ENCODE measurements around the gene IL2RA. TPM values are rescaled to one million over a fixed set of nuclear protein-coding genes. Genes with fewer than 3 reads are reported as not detected.

The IL2RA gene
- total and polyA plus RNA-seq, 9 of the 15 experiments (the other 6 are each of a cell fraction or from before 2014, with no cell fraction given) = 0.95 TPM; not detected in 8

DNA sequence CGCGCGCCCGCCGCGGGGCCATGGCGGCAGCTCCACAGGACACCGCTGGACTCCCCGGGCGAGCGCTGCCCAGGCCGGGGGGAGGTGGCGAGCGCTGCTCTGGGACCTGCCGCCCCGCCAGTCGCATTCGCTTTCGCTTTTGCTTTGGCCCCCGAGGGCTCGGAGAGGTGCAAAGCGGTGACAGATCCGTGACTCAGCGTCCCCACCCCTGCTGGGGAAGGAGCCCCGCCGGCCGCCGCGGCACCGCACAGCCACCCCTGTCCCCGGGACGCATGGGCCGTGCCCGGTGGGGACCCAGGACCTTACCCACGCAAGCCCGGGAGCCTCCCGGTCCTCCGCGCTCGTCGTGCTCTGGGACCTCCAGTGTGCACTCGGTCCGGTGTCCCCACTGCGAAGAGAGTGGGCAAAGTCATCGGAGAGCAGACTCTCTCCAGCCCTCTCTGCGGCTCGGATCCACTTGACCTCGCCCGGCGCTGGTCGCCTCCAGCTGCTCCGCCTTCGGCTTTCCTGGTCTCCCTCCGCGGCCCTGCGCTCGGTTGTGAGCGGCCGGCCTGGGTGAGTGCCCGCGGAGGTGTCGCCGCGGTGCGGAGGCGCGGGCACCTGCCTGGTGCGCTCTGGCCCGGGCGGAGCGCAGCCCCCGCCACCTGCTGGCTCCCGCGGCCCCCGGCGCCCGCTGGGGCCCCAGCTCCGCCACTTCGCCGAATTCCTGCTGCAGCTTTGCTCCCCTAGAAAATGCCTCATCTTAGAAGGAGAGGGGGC, 84.5 kb downstream of the IL2RA start, which contains the start of gene IL15RA (continued):
- TF ChIP-seq DNMT1 (IDR thresholded peaks at IDR 0.05) (no peak), TFE3 (CRISPR knock-in tag; IDR thresholded peaks at IDR 0.05) (no peak), TARDBP (IDR thresholded peaks at IDR 0.05) (no peak), FUS (optimal IDR thresholded peaks at IDR 0.05; ENCODE audit: low read depth, low read length) (no peak), BMI1 (IDR thresholded peaks at IDR 0.05; ENCODE audit: low read length) (no peak), ZFPM2 (CRISPR knock-in tag; IDR thresholded peaks at IDR 0.05) (no peak), SP2 (IDR thresholded peaks at IDR 0.05; ENCODE audit: extremely low read depth, low read depth, low read length, poor library complexity, severe bottlenecking) (no peak), ZNF41 (CRISPR knock-in tag; conservative IDR thresholded peaks at IDR 0.05) (no peak), ZBTB34 (CRISPR knock-in tag; IDR thresholded peaks at IDR 0.05) (no peak; the same call in 1 of the 2 replicates), PBX2 (CRISPR knock-in tag; IDR thresholded peaks at IDR 0.05; ENCODE audit: low read depth) (no peak; the same call in 1 of the 2 replicates), PBX2 (tag; conservative IDR thresholded peaks at IDR 0.05; ENCODE audit: low read depth) (peak; percentile 49), NCOA6 (IDR thresholded peaks at IDR 0.05) (no peak; the same call in 1 of the 2 replicates), ASH1L (IDR thresholded peaks at IDR 0.05; ENCODE audit: borderline replicate concordance, low read depth, partially characterized antibody) (no peak), HNRNPK (IDR thresholded peaks at IDR 0.05; ENCODE audit: low read depth, low read length, poor library complexity, severe bottlenecking) (no peak), NFE2 (IDR thresholded peaks at IDR 0.05; ENCODE audit: low read depth) (peak; percentile 91), STAG1 (CRISPR knock-in tag; IDR thresholded peaks at IDR 0.05; ENCODE audit: borderline replicate concordance) (0 out of 2 replicates have a peak, but pooled peaks have one; percentile 24), CBFA2T2 (conservative IDR thresholded peaks at IDR 0.05) (no peak)
- TF ChIP-seq, protein P1, sequence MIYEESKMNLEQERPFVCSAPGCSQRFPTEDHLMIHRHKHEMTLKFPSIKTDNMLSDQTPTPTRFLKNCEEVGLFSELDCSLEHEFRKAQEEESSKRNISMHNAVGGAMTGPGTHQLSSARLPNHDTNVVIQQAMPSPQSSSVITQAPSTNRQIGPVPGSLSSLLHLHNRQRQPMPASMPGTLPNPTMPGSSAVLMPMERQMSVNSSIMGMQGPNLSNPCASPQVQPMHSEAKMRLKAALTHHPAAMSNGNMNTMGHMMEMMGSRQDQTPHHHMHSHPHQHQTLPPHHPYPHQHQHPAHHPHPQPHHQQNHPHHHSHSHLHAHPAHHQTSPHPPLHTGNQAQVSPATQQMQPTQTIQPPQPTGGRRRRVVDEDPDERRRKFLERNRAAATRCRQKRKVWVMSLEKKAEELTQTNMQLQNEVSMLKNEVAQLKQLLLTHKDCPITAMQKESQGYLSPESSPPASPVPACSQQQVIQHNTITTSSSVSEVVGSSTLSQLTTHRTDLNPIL (CRISPR knock-in tag; IDR thresholded peaks at IDR 0.05) = no peak
- TF ChIP-seq, protein P2, sequence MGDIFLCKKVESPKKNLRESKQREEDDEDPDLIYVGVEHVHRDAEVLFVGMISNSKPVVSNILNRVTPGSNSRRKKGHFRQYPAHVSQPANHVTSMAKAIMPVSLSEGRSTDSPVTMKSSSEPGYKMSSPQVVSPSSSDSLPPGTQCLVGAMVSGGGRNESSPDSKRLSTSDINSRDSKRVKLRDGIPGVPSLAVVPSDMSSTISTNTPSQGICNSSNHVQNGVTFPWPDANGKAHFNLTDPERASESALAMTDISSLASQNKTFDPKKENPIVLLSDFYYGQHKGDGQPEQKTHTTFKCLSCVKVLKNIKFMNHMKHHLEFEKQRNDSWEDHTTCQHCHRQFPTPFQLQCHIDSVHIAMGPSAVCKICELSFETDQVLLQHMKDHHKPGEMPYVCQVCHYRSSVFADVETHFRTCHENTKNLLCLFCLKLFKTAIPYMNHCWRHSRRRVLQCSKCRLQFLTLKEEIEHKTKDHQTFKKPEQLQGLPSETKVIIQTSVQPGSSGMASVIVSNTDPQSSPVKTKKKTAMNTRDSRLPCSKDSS (IDR thresholded peaks at IDR 0.05; ENCODE audit: low read depth, partially characterized antibody) = no peak
